Muscle layer of duodenum (tissue), 2 donors: ENCODE measurements around the gene CD68.
"Not testable (repeated sequence)": the region's sequence is repeated elsewhere in the genome, so short reads cannot be mapped to it uniquely, and the experiment has no call there.

Experiments
- H3K27ac ChIP-seq: one replicate; pipeline ENCODE4 v1.7.0; 2013; ENCODE audit warnings: mild to moderate bottlenecking, low read length
- H3K27me3 ChIP-seq: one replicate; pipeline ENCODE4 v1.7.0; 2013; ENCODE audit warnings: low read depth, mild to moderate bottlenecking, control low read depth, low read length
- H3K36me3 ChIP-seq, 2 donors: one replicate each; pipeline ENCODE4 v1.7.0; 2013; ENCODE audit warnings: low read length in 2 of 2, control low read depth in 1 of 2, mild to moderate bottlenecking in 1 of 2; ENCODE audit not compliant: insufficient read depth in 2 of 2, control insufficient read depth in 1 of 2
- H3K4me1 ChIP-seq, 2 donors: one replicate each; pipeline ENCODE4 v1.7.0; 2013; ENCODE audit warnings: low read length in 2 of 2, mild to moderate bottlenecking in 2 of 2, control low read depth in 1 of 2, moderate library complexity in 1 of 2; ENCODE audit not compliant: insufficient read depth in 2 of 2, control insufficient read depth in 1 of 2
- H3K4me3 ChIP-seq, 2 donors: one replicate each; pipeline ENCODE4 v1.7.0; 2013; ENCODE audit warnings: low read length in 2 of 2, low read depth in 1 of 2, mild to moderate bottlenecking in 1 of 2
- H3K9me3 ChIP-seq, 2 donors: one replicate each; pipeline ENCODE4 v1.7.0; 2013; ENCODE audit warnings: low read length in 2 of 2, control low read depth in 1 of 2, mild to moderate bottlenecking in 1 of 2; ENCODE audit not compliant: control insufficient read depth in 1 of 2
- donor health status: healthy.

Gene CD68

GRCh38 chr17:7606280-7606679 is 26.8 kb downstream of the CD68 start:
- peaks cover 25 to 39% of the 10 kb centered on the region in 2 donors for H3K36me3 ChIP-seq
- peaks cover 0 to 2% of the 10 kb centered on the region in 2 donors for H3K4me1 ChIP-seq
- H3K9me3 ChIP-seq = no peaks in the 10 kb centered on the region
- H3K27me3 ChIP-seq = no peaks in the 10 kb centered on the region
- H3K4me3 ChIP-seq = no peak overlapping the region
- no peak overlapping the region for H3K27ac ChIP-seq

- Histone ChIP-seq H3K4me3 (no peak overlapping the region), H3K27me3 (no peaks in the 10 kb centered on the region), H3K9me3 (no peaks in the 10 kb centered on the region), H3K4me1 (peaks cover 13 to 29% of the 10 kb centered on the region in 2 donors), H3K27ac (no peak overlapping the region), H3K36me3 (peaks cover 3 to 4% of the 10 kb centered on the region in 2 donors)
Observed at GRCh38 chr17:7610641-7611040, 31.2 kb downstream of the CD68 start.

- peak overlapping the region; percentile 26 for H3K27ac ChIP-seq
- peaks cover 13 to 29% of the 10 kb centered on the region in 2 donors for H3K4me1 ChIP-seq
- peak overlapping the region in 1 of 2 donors; percentile 12 for H3K4me3 ChIP-seq
- H3K27me3 ChIP-seq = no peaks in the 10 kb centered on the region
- peaks cover 0 to 3% of the 10 kb centered on the region in 2 donors for H3K36me3 ChIP-seq
- H3K9me3 ChIP-seq = no peaks in the 10 kb centered on the region
Observed at GRCh38 chr17:7611635-7612293, 32.3 kb downstream of the CD68 start.

- no peak overlapping the region for H3K27ac ChIP-seq
Observed at GRCh38 chr17:7612294-7612640, 32.8 kb downstream of the CD68 start.

GRCh38 chr17:7613769-7614424 is 34.5 kb downstream of the CD68 start:
- peaks cover 13 to 29% of the 10 kb centered on the region in 2 donors for H3K4me1 ChIP-seq
- peak overlapping the region; percentile 68 for H3K27ac ChIP-seq
- H3K27me3 ChIP-seq = no peaks in the 10 kb centered on the region
- peak overlapping the region; percentile 86 for H3K4me3 ChIP-seq
- peaks cover 0 to 3% of the 10 kb centered on the region in 2 donors for H3K36me3 ChIP-seq
- no peaks in the 10 kb centered on the region for H3K9me3 ChIP-seq

More at GRCh38 chr17:7612294-7612640, 32.8 kb downstream of the CD68 start:
- peaks cover 0 to 3% of the 10 kb centered on the region in 2 donors for H3K36me3 ChIP-seq
- no peaks in the 10 kb centered on the region for H3K9me3 ChIP-seq
- H3K4me1 ChIP-seq = peaks cover 13 to 29% of the 10 kb centered on the region in 2 donors
- no peaks in the 10 kb centered on the region for H3K27me3 ChIP-seq
- H3K4me3 ChIP-seq = peak overlapping the region in 1 of 2 donors; percentile 12

GRCh38 chr17:7614425-7615264 is 35.2 kb downstream of the CD68 start, which contains the start of gene FXR2:
TSS of gene FXR2 (minus strand) at chr17:7614897. CDS start at chr17:7614532, 365 bp downstream.
- Histone ChIP-seq H3K9me3 (no peaks in the 10 kb centered on the region), H3K36me3 (peaks cover 0 to 3% of the 10 kb centered on the region in 2 donors), H3K4me3 (peak within 1 kb of the TSS; percentile 86), H3K27me3 (no peaks in the 10 kb centered on the region), H3K27ac (peak within 1 kb of the TSS; percentile 68), H3K4me1 (peaks cover 13 to 29% of the 10 kb centered on the region in 2 donors)

- no peaks in the 10 kb centered on the region for H3K27me3 ChIP-seq
- peaks cover 0 to 3% of the 10 kb centered on the region in 2 donors for H3K36me3 ChIP-seq
- peak overlapping the region; percentile 50 to 61 for H3K4me3 ChIP-seq
- H3K4me1 ChIP-seq = peaks cover 13 to 29% of the 10 kb centered on the region in 2 donors
- H3K9me3 ChIP-seq = no peaks in the 10 kb centered on the region
- H3K27ac ChIP-seq = no peak overlapping the region
Observed at GRCh38 chr17:7615265-7615747, 35.9 kb downstream of the CD68 start.

GRCh38 chr17:7618608-7619007 is 39.2 kb downstream of the CD68 start:
- no peaks in the 10 kb centered on the region for H3K9me3 ChIP-seq
- no peak overlapping the region for H3K27ac ChIP-seq
- no peaks in the 10 kb centered on the region for H3K27me3 ChIP-seq
- peaks cover under 1 to 3% of the 10 kb centered on the region in 2 donors for H3K4me1 ChIP-seq
- H3K4me3 ChIP-seq = no peak overlapping the region
- no peaks in the 10 kb centered on the region for H3K36me3 ChIP-seq

- no peaks in the 10 kb centered on the region for H3K27me3 ChIP-seq
- H3K4me3 ChIP-seq = no peak overlapping the region
- H3K36me3 ChIP-seq = no peaks in the 10 kb centered on the region
- H3K4me1 ChIP-seq = no peaks in the 10 kb centered on the region
- no peaks in the 10 kb centered on the region for H3K9me3 ChIP-seq
- no peak overlapping the region for H3K27ac ChIP-seq
Observed at GRCh38 chr17:7620835-7621234, 41.4 kb downstream of the CD68 start.

- no peak overlapping the region for H3K4me3 ChIP-seq
- no peaks in the 10 kb centered on the region for H3K36me3 ChIP-seq
- H3K4me1 ChIP-seq = peaks cover 5 to 10% of the 10 kb centered on the region in 2 donors
- H3K9me3 ChIP-seq = no peaks in the 10 kb centered on the region
- H3K27me3 ChIP-seq = no peaks in the 10 kb centered on the region
- no peak overlapping the region for H3K27ac ChIP-seq
Observed at GRCh38 chr17:7623661-7624060, 44.2 kb downstream of the CD68 start.

- H3K36me3 ChIP-seq, H3K9me3 ChIP-seq, H3K27ac ChIP-seq, H3K4me1 ChIP-seq, H3K27me3 ChIP-seq, H3K4me3 ChIP-seq: not testable (repeated sequence)
Observed at GRCh38 chr17:7625749-7626148, 46.3 kb downstream of the CD68 start.
